HCT116 (cell line): Measurements from ENCODE around the gene MAN2B2. TPM values are rescaled to one million over a fixed set of nuclear protein-coding genes. Genes with fewer than 3 reads are reported as not detected.

ENCODE experiments used
- ATAC-seq: fragments of 200-7000 bp; cut with Tn5 transposase; 2 replicates; pipeline ENCODE4 v1.9.1; 2020; ENCODE audit warnings: mild to moderate bottlenecking, moderate library complexity
- BruUV-seq: library from RNA; stranded (reverse); fragments of 400-500 nt; replicated peaks from 2 replicates; lab custom pipeline; 2021; lab: Mats Ljungman, UMichigan
- CTCF ChIA-PET: fragments of 300-600 bp; sonication (Branson Sonifier 250); formaldehyde crosslinking; loops from one replicate; lab custom pipeline; 2021; ENCODE audit warnings: antibody characterized with exemption; lab: Charles Lee
- POLR2A ChIA-PET: fragments of 300-600, 350-600 bp; sonication (Branson Sonifier 250); formaldehyde crosslinking; loops from one replicate; lab custom pipeline; 2021; ENCODE audit warnings: antibody characterized with exemption; lab: Charles Lee
- RAD21 ChIA-PET, 2 experiments: fragments of 300-600 bp; sonication (Branson Sonifier 250); formaldehyde crosslinking; loops; one replicate each; lab custom pipeline; 2023; ENCODE audit warnings: low total read pairs in 2 of 2; ENCODE audit not compliant: uncharacterized antibody in 2 of 2, unreplicated experiment in 2 of 2, low non-redundant PET in 1 of 2; lab: Charles Lee
- DNase-seq: peaks from one replicate; pipeline ENCODE4 v3.0.0-alpha.2; 2010; ENCODE audit warnings: low read depth, low spot score
- H2AFZ ChIP-seq: fragments of 200-600 bp; shearing (Covaris generic), sonication (generic); 2 replicates; pipeline ENCODE4 v1.6.1; 2017; ENCODE audit warnings: low read depth, mixed run types, mixed read lengths, antibody characterized with exemption, low read length; ENCODE audit not compliant: poor library complexity, severe bottlenecking
- H3K27ac ChIP-seq: 2 replicates; pipeline ENCODE4 v1.5.1; 2012; ENCODE audit warnings: low read depth, low read length
- H3K27me3 ChIP-seq: fragments of 200-600 bp; sonication (generic); 2 replicates; pipeline ENCODE4 v1.6.1; 2016; ENCODE audit warnings: mixed run types, low read length, mixed read lengths; ENCODE audit not compliant: insufficient read depth
- H3K36me3 ChIP-seq, 2 experiments: fragments of 200-500 bp in 1 of 2; fragments of 200-600 bp in 1 of 2; sonication (Bioruptor generic) in 1 of 2; sonication (generic) in 1 of 2; 2 replicates each; pipeline versions ENCODE4 v1.5.1 to v1.6.1; 2014 to 2016; ENCODE audit warnings: low read length in 2 of 2, inconsistent platforms in 1 of 2, mixed read lengths in 1 of 2, mixed run types in 1 of 2; ENCODE audit not compliant: insufficient read depth in 2 of 2, control insufficient read depth in 1 of 2
- H3K4me1 ChIP-seq, 2 experiments: fragments of 200-600 bp in 1 of 2; sonication (generic) in 1 of 2; 2 replicates each; pipeline versions ENCODE4 v1.5.1 to v1.6.1; 2012 to 2017; ENCODE audit warnings: low read length in 2 of 2, inconsistent platforms in 1 of 2, mild to moderate bottlenecking in 1 of 2, mixed read lengths in 1 of 2, mixed run types in 1 of 2, moderate library complexity in 1 of 2; ENCODE audit not compliant: insufficient read depth in 2 of 2, control insufficient read depth in 1 of 2
- H3K4me2 ChIP-seq: fragments of 200-600 bp; sonication (generic); 2 replicates; pipeline ENCODE4 v1.6.1; 2017; ENCODE audit warnings: mixed run types, low read length, mixed read lengths
- H3K4me3 ChIP-seq, 2 experiments: fragments of 200-600 bp in 1 of 2; sonication (generic) in 1 of 2; replicated peaks in 1 of 2; 2 replicates each; pipeline ENCODE4 v1.5.1; 2011 to 2016; ENCODE audit warnings: low read length in 2 of 2, control low read depth in 1 of 2, low read depth in 1 of 2, mild to moderate bottlenecking in 1 of 2, mixed read lengths in 1 of 2, mixed run types in 1 of 2
- H3K79me2 ChIP-seq: fragments of 200-600 bp; sonication (generic); 2 replicates; pipeline ENCODE4 v1.6.1; 2017; ENCODE audit warnings: mild to moderate bottlenecking, mixed run types, low read length, moderate library complexity, mixed read lengths; ENCODE audit not compliant: insufficient read depth
- H3K9ac ChIP-seq: fragments of 200-600 bp; sonication (generic); 2 replicates; pipeline ENCODE4 v1.6.1; 2016; ENCODE audit warnings: low read length, mixed read lengths
- H3K9me2 ChIP-seq: fragments of 200-600 bp; sonication (generic), shearing (Covaris generic); 2 replicates; pipeline ENCODE4 v1.6.1; 2017; ENCODE audit warnings: mixed run types, mild to moderate bottlenecking, moderate library complexity; ENCODE audit not compliant: insufficient read depth
- H3K9me3 ChIP-seq, 2 experiments: fragments of 200-500 bp in 1 of 2; fragments of 200-600 bp in 1 of 2; sonication (Bioruptor generic) in 1 of 2; sonication (generic) in 1 of 2; 2 replicates each; pipeline ENCODE4 v1.6.1; 2014 to 2017; ENCODE audit warnings: low read length in 2 of 2, mixed read lengths in 2 of 2, inconsistent platforms in 1 of 2, low read depth in 1 of 2, mild to moderate bottlenecking in 1 of 2, mixed run types in 1 of 2, moderate library complexity in 1 of 2; ENCODE audit not compliant: control insufficient read depth in 1 of 2, insufficient read depth in 1 of 2
- H4K20me1 ChIP-seq: fragments of 200-600 bp; sonication (generic), shearing (Covaris generic); 2 replicates; pipeline ENCODE4 v1.6.1; 2017; ENCODE audit warnings: mixed run types, mild to moderate bottlenecking, moderate library complexity; ENCODE audit not compliant: insufficient read depth
- EGR1 ChIP-seq: IDR thresholded peaks from 2 replicates; pipeline ENCODE4 v1.6.1; 2012; ENCODE audit warnings: low read depth
- JUND ChIP-seq: IDR thresholded peaks from 2 replicates; pipeline ENCODE4 v1.6.1; 2012
- POLR2A ChIP-seq: IDR thresholded peaks from 2 replicates; pipeline ENCODE4 v1.7.0; 2011; ENCODE audit warnings: borderline replicate concordance; ENCODE audit not compliant: insufficient read depth, insufficient read length; ENCODE audit errors: extremely low read depth
- SIN3A ChIP-seq: IDR thresholded peaks from 2 replicates; pipeline ENCODE4 v1.6.1; 2012; ENCODE audit warnings: low read depth
- SP1 ChIP-seq: IDR thresholded peaks from 2 replicates; pipeline ENCODE4 v1.6.1; 2012; ENCODE audit warnings: low read depth
- ZNF274 ChIP-seq: fragments of 200-500 bp; sonication (Bioruptor generic); IDR thresholded peaks from 2 replicates; pipeline ENCODE4 v1.6.1; 2014; ENCODE audit warnings: mild to moderate bottlenecking, low read depth, low read length, inconsistent platforms
- intact Hi-C: fragments of 100-400 bp; cut with micrococcal nuclease; formaldehyde crosslinking; loops from 2 replicates; pipeline ENCODE4 v1.10.0; 2022
- total RNA-seq: library from RNA; stranded (reverse); gene quantifications from one replicate; pipeline ENCODE4 v1.2.1, GENCODE V29; 2021; ENCODE audit not compliant: unreplicated experiment
- TF ChIP-seq, protein P1 (sequence below): IDR thresholded peaks from 2 replicates; pipeline ENCODE4 v1.6.1; 2012; ENCODE audit warnings: low read depth

Gene MAN2B2
- total RNA-seq, 1 experiment from 2014 or later, result 18.0 TPM

DNA sequence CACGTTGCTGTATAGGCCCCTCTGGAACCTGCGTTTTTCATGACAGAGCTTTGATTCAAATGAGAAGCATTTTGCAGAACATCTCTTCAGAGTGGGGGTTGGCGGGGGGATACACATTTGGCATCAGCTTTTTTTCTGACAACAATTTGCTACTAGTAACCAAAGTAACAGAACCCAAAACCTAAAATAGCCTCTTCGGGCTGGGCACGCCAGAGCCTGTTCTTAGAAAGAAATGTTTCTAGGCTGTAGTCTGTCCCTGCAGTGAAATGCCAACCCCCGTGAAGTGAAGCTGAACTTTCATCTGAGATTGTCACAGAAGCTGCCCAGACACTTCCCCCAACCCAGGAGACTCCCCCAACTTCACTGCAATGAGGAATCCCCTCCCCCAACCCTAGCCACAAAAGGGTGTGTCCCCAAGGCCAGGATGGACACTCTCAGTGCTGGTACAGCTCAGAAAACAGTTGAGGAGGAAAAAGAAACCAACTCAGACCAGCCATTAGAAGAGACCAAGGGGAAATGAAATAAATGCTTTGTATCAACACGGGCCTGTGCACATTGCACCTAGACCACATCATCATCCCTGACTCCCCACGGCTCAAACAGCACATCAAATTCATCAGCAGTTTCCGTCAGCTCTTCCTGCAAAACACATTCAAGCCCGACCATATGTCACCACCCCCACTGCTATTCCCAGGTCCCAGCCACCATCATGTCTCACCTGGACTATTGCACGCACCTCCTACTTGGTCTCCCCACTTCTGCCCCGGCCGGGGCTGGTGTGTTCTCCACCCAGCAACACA lies 8.4 kb upstream of the MAN2B2 start:
- POLR2A ChIA-PET, result no interaction called here
- H3K27me3 ChIP-seq, result peaks cover 9% of the 10 kb centered on the region; the same call in 1 of the 2 replicates

More for the DNA sequence above, 8.4 kb upstream of the MAN2B2 start:
- Histone ChIP-seq H3K79me2 (no peaks in the 10 kb centered on the region), H3K27ac (no peak overlapping the region), H2AFZ (no peak overlapping the region), H3K4me1 (peaks cover 12 to 17% of the 10 kb centered on the region in 2 experiments), H4K20me1 (no peaks in the 10 kb centered on the region), H3K9me3 (peaks cover 0 to 5% of the 10 kb centered on the region in 2 experiments; a peak in 1 of 4 replicates), H3K9ac (no peak overlapping the region), H3K4me3 (no peak overlapping the region), H3K36me3 (no peaks in the 10 kb centered on the region), H3K9me2 (no peaks in the 10 kb centered on the region), H3K4me2 (no peak overlapping the region)
- DNase-seq (no peak), ATAC-seq (no peak)
- TF ChIP-seq POLR2A (no peak), ZNF274 (no peak), SIN3A (no peak), JUND (no peak), SP1 (no peak), EGR1 (no peak)
- TF ChIP-seq, protein P1, sequence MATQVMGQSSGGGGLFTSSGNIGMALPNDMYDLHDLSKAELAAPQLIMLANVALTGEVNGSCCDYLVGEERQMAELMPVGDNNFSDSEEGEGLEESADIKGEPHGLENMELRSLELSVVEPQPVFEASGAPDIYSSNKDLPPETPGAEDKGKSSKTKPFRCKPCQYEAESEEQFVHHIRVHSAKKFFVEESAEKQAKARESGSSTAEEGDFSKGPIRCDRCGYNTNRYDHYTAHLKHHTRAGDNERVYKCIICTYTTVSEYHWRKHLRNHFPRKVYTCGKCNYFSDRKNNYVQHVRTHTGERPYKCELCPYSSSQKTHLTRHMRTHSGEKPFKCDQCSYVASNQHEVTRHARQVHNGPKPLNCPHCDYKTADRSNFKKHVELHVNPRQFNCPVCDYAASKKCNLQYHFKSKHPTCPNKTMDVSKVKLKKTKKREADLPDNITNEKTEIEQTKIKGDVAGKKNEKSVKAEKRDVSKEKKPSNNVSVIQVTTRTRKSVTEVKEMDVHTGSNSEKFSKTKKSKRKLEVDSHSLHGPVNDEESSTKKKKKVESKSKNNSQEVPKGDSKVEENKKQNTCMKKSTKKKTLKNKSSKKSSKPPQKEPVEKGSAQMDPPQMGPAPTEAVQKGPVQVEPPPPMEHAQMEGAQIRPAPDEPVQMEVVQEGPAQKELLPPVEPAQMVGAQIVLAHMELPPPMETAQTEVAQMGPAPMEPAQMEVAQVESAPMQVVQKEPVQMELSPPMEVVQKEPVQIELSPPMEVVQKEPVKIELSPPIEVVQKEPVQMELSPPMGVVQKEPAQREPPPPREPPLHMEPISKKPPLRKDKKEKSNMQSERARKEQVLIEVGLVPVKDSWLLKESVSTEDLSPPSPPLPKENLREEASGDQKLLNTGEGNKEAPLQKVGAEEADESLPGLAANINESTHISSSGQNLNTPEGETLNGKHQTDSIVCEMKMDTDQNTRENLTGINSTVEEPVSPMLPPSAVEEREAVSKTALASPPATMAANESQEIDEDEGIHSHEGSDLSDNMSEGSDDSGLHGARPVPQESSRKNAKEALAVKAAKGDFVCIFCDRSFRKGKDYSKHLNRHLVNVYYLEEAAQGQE, result no peak
- ChIA-PET RAD21 (no interaction called here), CTCF (no interaction called here)
- intact Hi-C loops, result no loop called here
- BruUV-seq, result no TSS peak
